Urothelium cell line (cell line): ENCODE results near the gene MAML1.

Experiments
- DNase-seq: peaks from one replicate; pipeline ENCODE4 v3.0.0; 2011; ENCODE audit warnings: low spot score, mixed read lengths
- FAIRE-seq: peaks from 2 replicates; lab custom pipeline; 2011; peaks lifted over from hg19 to GRCh38; lab: Jason Lieb, UNC

The MAML1 gene

GRCh38 chr5:179819296-179820126, 86.9 kb downstream of the MAML1 start:
- DNase-seq = peak; percentile 71
- FAIRE-seq = peak; percentile 27

GRCh38 chr5:179820127-179820482, 87.5 kb downstream of the MAML1 start:
- DNase-seq (no peak), FAIRE-seq (no peak)

- peak; percentile 90 for DNase-seq
- FAIRE-seq = no peak
Observed at GRCh38 chr5:179820483-179821297, 88.1 kb downstream of the MAML1 start, which contains the start of gene SQSTM1. Gene SQSTM1, plus strand, starts transcription at chr5:179820905. Its CDS starts 32 bp downstream, at chr5:179820937.

GRCh38 chr5:179821298-179822058, 88.9 kb downstream of the MAML1 start:
- FAIRE-seq (no peak), DNase-seq (peak; percentile 92)

GRCh38 chr5:179822059-179822432, 89.4 kb downstream of the MAML1 start:
- DNase-seq = no peak
- no peak for FAIRE-seq

GRCh38 chr5:179822444-179822990, 89.9 kb downstream of the MAML1 start:
- FAIRE-seq = no peak
- DNase-seq = no peak

GRCh38 chr5:179823937-179824744, 91.5 kb downstream of the MAML1 start:
- FAIRE-seq (no peak), DNase-seq (no peak)

- FAIRE-seq = no peak
Observed at GRCh38 chr5:179824745-179825112, 92.1 kb downstream of the MAML1 start.

GRCh38 chr5:179825655-179826182, 93.1 kb downstream of the MAML1 start:
- FAIRE-seq (no peak), DNase-seq (no peak)

More at GRCh38 chr5:179824745-179825112, 92.1 kb downstream of the MAML1 start:
- DNase-seq = no peak
